GM21576 (cell line): ENCODE measurements around the gene CDHR5.

Source experiments
- ATAC-seq: cut with Tn5 transposase; IDR thresholded peaks from one replicate; pipeline ENCODE4 v1.9.1; 2021; ENCODE audit warnings: mild to moderate bottlenecking, moderate library complexity; ENCODE audit not compliant: unreplicated experiment

CDHR5 gene

GRCh38 chr11:611001-611996 lies 13.5 kb downstream of the CDHR5 start:
- no peak for ATAC-seq

- ATAC-seq = no peak
Measured at GRCh38 chr11:610146-610801, 14.5 kb downstream of the CDHR5 start.

GRCh38 chr11:609341-609811 lies 15.4 kb downstream of the CDHR5 start:
- no peak for ATAC-seq

GRCh38 chr11:608791-609251 lies 15.9 kb downstream of the CDHR5 start:
- no peak for ATAC-seq

GRCh38 chr11:607971-608659 lies 16.6 kb downstream of the CDHR5 start:
- ATAC-seq = no peak

GRCh38 chr11:607020-607780 lies 17.6 kb downstream of the CDHR5 start:
- no peak for ATAC-seq

GRCh38 chr11:606245-606644 lies 18.5 kb downstream of the CDHR5 start:
- ATAC-seq = no peak

GRCh38 chr11:605286-606129 lies 19.2 kb downstream of the CDHR5 start:
- ATAC-seq = no peak

- no peak for ATAC-seq
Measured at GRCh38 chr11:603154-603553, 21.6 kb downstream of the CDHR5 start.

- ATAC-seq = no peak
Measured at GRCh38 chr11:601573-602245, 23.0 kb downstream of the CDHR5 start.

GRCh38 chr11:598005-598680 lies 26.6 kb downstream of the CDHR5 start:
- ATAC-seq = no peak

GRCh38 chr11:597166-597725 lies 27.5 kb downstream of the CDHR5 start:
- ATAC-seq = no peak

- ATAC-seq = no peak
Measured at GRCh38 chr11:596374-596773, 28.4 kb downstream of the CDHR5 start.

- ATAC-seq = no peak
Measured at GRCh38 chr11:595400-595799, 29.4 kb downstream of the CDHR5 start.

- ATAC-seq = no peak
Measured at GRCh38 chr11:593347-593746, 31.4 kb downstream of the CDHR5 start.

GRCh38 chr11:592918-593317 lies 31.8 kb downstream of the CDHR5 start:
- no peak for ATAC-seq

- no peak for ATAC-seq
Measured at GRCh38 chr11:592501-592900, 32.3 kb downstream of the CDHR5 start.

GRCh38 chr11:590997-591396 lies 33.8 kb downstream of the CDHR5 start:
- no peak for ATAC-seq
